ENCODE measurements around the gene ATAT1. TPM values are rescaled to one million over a fixed set of nuclear protein-coding genes. Genes with fewer than 3 reads are reported as not detected.

ATAT1 gene
- polyA plus RNA-seq, 1 of the 3 experiments (the other 2 are of a cell fraction), result 36.2 TPM

- Histone ChIP-seq H3K27me3 (ENCODE audit: insufficient read depth) (no peaks in the 10 kb centered on the region), H3K27ac (ENCODE audit: low read depth in 2 of 2, low read length in 1 of 2) (no peak overlapping the region), H3K4me1 (ENCODE audit: control insufficient read depth in 1 of 2, insufficient read depth in 2 of 2, low read depth in 1 of 2, low read length in 1 of 2) (no peaks in the 10 kb centered on the region), H3F3A (replicated peaks; ENCODE audit: insufficient read depth) (peaks cover 3% of the 10 kb centered on the region), H3K9ac (no peak overlapping the region), H2AFZ (ENCODE audit: low read depth) (no peak overlapping the region), H4K20me1 (ENCODE audit: insufficient read depth) (no peaks in the 10 kb centered on the region), H3K79me2 (ENCODE audit: insufficient read depth) (peaks cover 6% of the 10 kb centered on the region; the same call in 1 of the 2 replicates), H3K36me3 (replicated peaks in 1 of 2; ENCODE audit: control insufficient read depth in 1 of 2, insufficient read depth in 2 of 2, low read length in 1 of 2) (peaks cover 19 to 33% of the 10 kb centered on the region in 2 experiments), H3K4me2 (no peak overlapping the region), H3K4me3 (ENCODE audit: low read depth in 2 of 2, low read length in 1 of 2) (no peak overlapping the region), H3K9me2 (no peaks in the 10 kb centered on the region), H3K9me3 (no peaks in the 10 kb centered on the region)
- DNase-seq, result no peak
- TF ChIP-seq SMC3 (IDR thresholded peaks at IDR 0.05; ENCODE audit: low read depth, low read length), result no peak
- TF ChIP-seq NFIC (IDR thresholded peaks at IDR 0.05; ENCODE audit: borderline replicate concordance), result no peak
- TF ChIP-seq GABPA (IDR thresholded peaks at IDR 0.05; ENCODE audit: low read depth), result no peak
- no peak for TF ChIP-seq RAD21 (IDR thresholded peaks at IDR 0.05; ENCODE audit: low read length)
- TF ChIP-seq RXRA (IDR thresholded peaks at IDR 0.05; ENCODE audit: borderline replicate concordance, low read depth), result no peak
- no peak for TF ChIP-seq MEF2A (IDR thresholded peaks at IDR 0.05; ENCODE audit: borderline replicate concordance, low read depth)
- no peak for TF ChIP-seq TCF12 (IDR thresholded peaks at IDR 0.05)
- TF ChIP-seq RFX5 (IDR thresholded peaks at IDR 0.05; ENCODE audit: low read length), result no peak
- TF ChIP-seq RCOR1 (IDR thresholded peaks at IDR 0.05; ENCODE audit: low read length), result no peak
- TF ChIP-seq USF2 (IDR thresholded peaks at IDR 0.05; ENCODE audit: borderline replicate concordance, low read depth, low read length), result no peak
- POLR2A ChIA-PET, result no interaction called here
- 98% methylated on average over 3 of the region's 3 CpGs for WGBS (ENCODE audit: low lambda C conversion rate)
- CTCF ChIA-PET, result no interaction called here
These were observed 9.2 kb downstream of the ATAT1 start for GRCh38 chr6:30635834-30636233.

- no peak overlapping the region for H3K4me3 ChIP-seq (ENCODE audit: low read depth in 2 of 2, low read length in 1 of 2)
- CTCF ChIA-PET, result interaction anchor here (0.7 to 1.2 kb wide), 3 partner anchors 25 to 96 kb away, joined by 3 read pairs; no protein-coding TSS in a partner anchor
These were observed 13.8 kb downstream of the ATAT1 start for GRCh38 chr6:30640481-30640880.

More at GRCh38 chr6:30640481-30640880, 13.8 kb downstream of the ATAT1 start:
- Histone ChIP-seq H3K4me1 (ENCODE audit: control insufficient read depth in 1 of 2, insufficient read depth in 2 of 2, low read depth in 1 of 2, low read length in 1 of 2) (no peaks in the 10 kb centered on the region), H3K9me3 (no peaks in the 10 kb centered on the region), H4K20me1 (ENCODE audit: insufficient read depth) (no peaks in the 10 kb centered on the region), H3K36me3 (replicated peaks in 1 of 2; ENCODE audit: control insufficient read depth in 1 of 2, insufficient read depth in 2 of 2, low read length in 1 of 2) (peaks cover 28 to 44% of the 10 kb centered on the region in 2 experiments), H3F3A (replicated peaks; ENCODE audit: insufficient read depth) (peaks cover 9% of the 10 kb centered on the region), H2AFZ (ENCODE audit: low read depth) (no peak overlapping the region), H3K27me3 (ENCODE audit: insufficient read depth) (no peaks in the 10 kb centered on the region), H3K9me2 (no peaks in the 10 kb centered on the region), H3K27ac (ENCODE audit: low read depth in 2 of 2, low read length in 1 of 2) (no peak overlapping the region), H3K4me2 (no peak overlapping the region), H3K9ac (no peak overlapping the region), H3K79me2 (ENCODE audit: insufficient read depth) (peaks cover 3% of the 10 kb centered on the region)
- POLR2A ChIA-PET, result no interaction called here
- no peak for DNase-seq
- TF ChIP-seq TAF1 (IDR thresholded peaks at IDR 0.05; ENCODE audit: borderline replicate concordance, low read depth, low read length) (no peak), NRF1 (IDR thresholded peaks at IDR 0.05; ENCODE audit: low read depth, low read length) (no peak), MAX (IDR thresholded peaks at IDR 0.05; ENCODE audit: low read depth) (no peak)
- WGBS (ENCODE audit: low lambda C conversion rate), result 92% methylated on average over 5 of the region's 10 CpGs

Measured in SK-N-SH (cell line).